K562 (cell line): ENCODE results near the gene ACAP2. TPM values are rescaled to one million over a fixed set of nuclear protein-coding genes. Genes with fewer than 3 reads are reported as not detected.

Experiments used
- ATAC-seq: fragments of 200-7000 bp; cut with Tn5 transposase; 3 replicates; pipeline ENCODE4 v1.9.1; 2020; ENCODE audit warnings: moderate library complexity
- BruUV-seq: library from RNA; stranded (reverse); fragments of 400-500 nt; replicated peaks from 2 replicates; lab custom pipeline; 2021; lab: Mats Ljungman, UMichigan
- CTCF ChIA-PET: fragments of 300-600 bp; formaldehyde crosslinking; extraction: SDS; loops from one replicate; lab custom pipeline; 2021; ENCODE audit warnings: low intra/inter-chr PET ratio; lab: Yijun Ruan, JAX
- POLR2A ChIA-PET: fragments of 300-600, 350-650 bp; sonication (Branson Sonifier 250); formaldehyde crosslinking; extraction: SDS; loops from one replicate; lab custom pipeline; 2021; ENCODE audit warnings: antibody characterized with exemption, inconsistent platforms; lab: Yijun Ruan, JAX
- DNase-seq, 4 experiments: peaks; one replicate each; pipeline versions ENCODE4 v3.0.0 to v3.0.0-alpha.2; 2011 to 2018; ENCODE audit warnings: low spot score in 3 of 4, mixed read lengths in 3 of 4; ENCODE audit errors: extremely low read depth in 1 of 4
- FAIRE-seq: peaks from 2 replicates; lab custom pipeline; 2011; peaks lifted over from hg19 to GRCh38; lab: Jason Lieb, UNC
- H2AFZ ChIP-seq: 2 replicates; pipeline ENCODE4 v1.6.0; 2011; ENCODE audit warnings: low read depth, low read length, control low read depth, inconsistent platforms
- H3K27ac ChIP-seq: fragments of 200-600 bp; 3 replicates; pipeline ENCODE4 v1.8.0; 2011; ENCODE audit warnings: low read depth, mild to moderate bottlenecking, control low read depth, inconsistent platforms, low read length, moderate library complexity, mixed read lengths; ENCODE audit errors: extremely low read depth
- H3K27me3 ChIP-seq, 2 experiments: fragments of 300-600 bp in 1 of 2; 2 replicates in 1 of 2; 3 replicates in 1 of 2; pipeline versions ENCODE4 v1.6.0 to v1.8.0; 2011; ENCODE audit warnings: inconsistent platforms in 2 of 2, low read length in 2 of 2, mild to moderate bottlenecking in 1 of 2, mixed read lengths in 1 of 2, moderate library complexity in 1 of 2; ENCODE audit not compliant: control insufficient read depth in 2 of 2, insufficient read depth in 2 of 2
- H3K36me3 ChIP-seq: fragments of 300-600 bp; 3 replicates; pipeline ENCODE4 v1.8.0; 2011; ENCODE audit warnings: mild to moderate bottlenecking, low read length, inconsistent platforms; ENCODE audit not compliant: control insufficient read depth, insufficient read depth
- H3K4me1 ChIP-seq, 2 experiments: fragments of 200-600 bp in 1 of 2; replicated peaks in 1 of 2; 2 replicates in 1 of 2; 3 replicates in 1 of 2; pipeline versions ENCODE4 v1.5.1 to v1.8.0; 2011; ENCODE audit warnings: inconsistent platforms in 2 of 2, low read length in 2 of 2, mild to moderate bottlenecking in 1 of 2, mixed read lengths in 1 of 2, moderate library complexity in 1 of 2; ENCODE audit not compliant: control insufficient read depth in 2 of 2, insufficient read depth in 2 of 2
- H3K4me2 ChIP-seq: 2 replicates; pipeline ENCODE4 v1.6.1; 2011; ENCODE audit warnings: low read length, control low read depth, inconsistent platforms, mixed read lengths; ENCODE audit not compliant: insufficient read depth
- H3K4me3 ChIP-seq: fragments of 200-600 bp; sonication (generic), shearing (Covaris generic); 2 replicates; pipeline ENCODE4 v1.5.1; 2016; ENCODE audit warnings: control low read depth, inconsistent platforms
- H3K79me2 ChIP-seq: fragments of 200-600 bp; 3 replicates; pipeline ENCODE4 v1.8.0; 2011; ENCODE audit warnings: low read length, inconsistent platforms; ENCODE audit not compliant: control insufficient read depth, insufficient read depth
- H3K9ac ChIP-seq, 2 experiments: 2 replicates each; pipeline versions ENCODE4 v1.6.0 to v1.6.1; 2011; ENCODE audit warnings: low read depth in 2 of 2, low read length in 2 of 2, control low read depth in 1 of 2, inconsistent platforms in 1 of 2, mild to moderate bottlenecking in 1 of 2, mixed read lengths in 1 of 2; ENCODE audit not compliant: insufficient read depth in 1 of 2
- H3K9me1 ChIP-seq: one replicate; pipeline ENCODE4 v1.6.0; 2011; ENCODE audit warnings: inconsistent platforms, mild to moderate bottlenecking, low read length, moderate library complexity; ENCODE audit not compliant: control insufficient read depth, insufficient read depth
- H3K9me3 ChIP-seq: replicated peaks from 2 replicates; pipeline ENCODE4 v1.5.1; 2011; ENCODE audit warnings: low read depth, low read length, inconsistent platforms; ENCODE audit not compliant: control insufficient read depth, insufficient read depth
- H4K20me1 ChIP-seq: replicated peaks from 2 replicates; pipeline ENCODE4 v1.6.1; 2011; ENCODE audit warnings: low read length, inconsistent platforms, mixed read lengths; ENCODE audit not compliant: control insufficient read depth, insufficient read depth
- FOSL1 ChIP-seq: fragments of 200-800 bp; sonication (Bioruptor generic); conservative IDR thresholded peaks from 2 replicates; pipeline ENCODE4 v1.6.1; 2016; ENCODE audit warnings: missing genetic modification characterization, missing compliant biosample characterization
- JUN ChIP-seq, 2 experiments: sonication (generic) in 1 of 2; formaldehyde crosslinking in 1 of 2; IDR thresholded peaks; 2 replicates each; pipeline versions ENCODE4 v1.6.1 to v1.8.0; 2012 to 2022; ENCODE audit warnings: borderline replicate concordance in 2 of 2, mild to moderate bottlenecking in 2 of 2, improper control_type of control experiment in 1 of 2, low read depth in 1 of 2, low read length in 1 of 2, missing genetic modification reagents in 1 of 2
- JUND ChIP-seq, 2 experiments: IDR thresholded peaks; 2 replicates in 1 of 2; 3 replicates in 1 of 2; pipeline ENCODE4 v1.6.1; 2011; ENCODE audit warnings: borderline replicate concordance in 2 of 2, low read depth in 2 of 2, low read length in 2 of 2, improper control_type of control experiment in 1 of 2, missing biosample characterization in 1 of 2, missing genetic modification characterization in 1 of 2, missing genetic modification reagents in 1 of 2
- KHSRP ChIP-seq: fragments of 450-650 bp; IDR thresholded peaks from 2 replicates; pipeline ENCODE4 v1.6.1; 2017
- NR4A1 ChIP-seq, 2 experiments: fragments of 250-450 bp in 1 of 2; fragments of 450-650 bp in 1 of 2; sonication (Bioruptor Pico) in 1 of 2; IDR thresholded peaks; 2 replicates each; pipeline versions ENCODE4 v1.4.0 to v1.6.1; 2016 to 2020; ENCODE audit warnings: mild to moderate bottlenecking in 2 of 2, missing compliant biosample characterization in 1 of 2, missing genetic modification characterization in 1 of 2, moderate library complexity in 1 of 2
- TFAM ChIP-seq: fragments of 250-450 bp; sonication (Bioruptor Pico); conservative IDR thresholded peaks from 2 replicates; pipeline ENCODE4 v1.5.0; 2021; ENCODE audit warnings: mild to moderate bottlenecking, moderate library complexity
- ZKSCAN8 ChIP-seq: fragments of 200-800 bp; sonication (Bioruptor generic); IDR thresholded peaks from 2 replicates; pipeline ENCODE4 v1.6.1; 2016; ENCODE audit warnings: missing genetic modification characterization, missing compliant biosample characterization
- ZNF384 ChIP-seq: IDR thresholded peaks from 2 replicates; pipeline ENCODE4 v1.6.1; 2012; ENCODE audit warnings: low read depth, low read length, improper control_type of control experiment
- ZNF431 ChIP-seq: sonication (generic); formaldehyde crosslinking; IDR thresholded peaks from 2 replicates; pipeline ENCODE4 v1.8.0; 2022; ENCODE audit warnings: mild to moderate bottlenecking, missing genetic modification reagents
- WGBS: fragments of 100-300 bp; shearing (Covaris generic); methylation state at CpG from one replicate; pipeline ENCODE4 v1.1.6; 2016; ENCODE audit warnings: low coverage, mixed read lengths; ENCODE audit not compliant: insufficient coverage; ENCODE audit errors: missing lambda C conversion rate; 5-methylcytosine and 5-hydroxymethylcytosine counted together
- in situ Hi-C: fragments of 300-500 bp; cut with MboI; formaldehyde crosslinking; loops from 4 replicates; pipeline ENCODE4 v1.15.0; 2018; ENCODE audit warnings: inconsistent platforms, mixed read lengths
- intact Hi-C: fragments of 100-400 bp; cut with micrococcal nuclease; formaldehyde crosslinking; loops from 2 replicates; pipeline ENCODE4 v1.14.2; 2022
- polyA plus RNA-seq, 8 experiments: library from polyadenylated mRNA; depleted of rRNA in 4 of 8; stranded (reverse) in 5 of 8; unstranded in 3 of 8; fragments of >200 nt; fragmentation: Nextera tagmentation in 2 of 8; fragmentation: Illumina TruSeq in 1 of 8; extraction: Ambion mirVana in 2 of 8; extraction: Trizol in 1 of 8; gene quantifications; 2 replicates each; pipeline versions ENCODE4 v1.2.1 to v1.2.3, GENCODE V29; 2011 to 2014; ENCODE audit warnings: inconsistent platforms in 1 of 8, missing spikeins in 1 of 8
- total RNA-seq, 7 experiments: library from RNA; depleted of rRNA in 6 of 7; stranded (reverse); fragments of >200 nt in 6 of 7; fragmentation: Illumina TruSeq in 2 of 7; extraction: Trizol in 2 of 7; gene quantifications; 2 replicates each; pipeline versions ENCODE4 v1.2.1 to v1.2.3, GENCODE V29; 2011 to 2021; ENCODE audit warnings: low replicate concordance in 1 of 7
- TF ChIP-seq, protein P1 (sequence below): sonication (generic); formaldehyde crosslinking; IDR thresholded peaks from 2 replicates; pipeline ENCODE4 v1.8.1; 2022; ENCODE audit warnings: missing genetic modification reagents
- TF ChIP-seq, protein P2 (sequence below): fragments of 200-800 bp; sonication (Bioruptor generic); IDR thresholded peaks from 2 replicates; pipeline ENCODE4 v1.6.1; 2016; ENCODE audit warnings: missing genetic modification characterization, missing compliant biosample characterization
- TF ChIP-seq, protein P3 (sequence below), 2 experiments: fragments of 450-650 bp in 1 of 2; sonication (generic) in 1 of 2; formaldehyde crosslinking in 1 of 2; IDR thresholded peaks in 1 of 2; conservative IDR thresholded peaks in 1 of 2; 2 replicates each; pipeline versions ENCODE4 v1.6.1 to v1.8.1; 2016 to 2023; ENCODE audit warnings: mild to moderate bottlenecking in 2 of 2, moderate library complexity in 2 of 2, inconsistent platforms in 1 of 2, missing genetic modification reagents in 1 of 2

ACAP2 gene
- total and polyA plus RNA-seq, 9 of the 15 experiments (the other 6 are each of a cell fraction or from before 2014, with no cell fraction given): 10.6 to 52.7 (median 34.4) TPM

DNA sequence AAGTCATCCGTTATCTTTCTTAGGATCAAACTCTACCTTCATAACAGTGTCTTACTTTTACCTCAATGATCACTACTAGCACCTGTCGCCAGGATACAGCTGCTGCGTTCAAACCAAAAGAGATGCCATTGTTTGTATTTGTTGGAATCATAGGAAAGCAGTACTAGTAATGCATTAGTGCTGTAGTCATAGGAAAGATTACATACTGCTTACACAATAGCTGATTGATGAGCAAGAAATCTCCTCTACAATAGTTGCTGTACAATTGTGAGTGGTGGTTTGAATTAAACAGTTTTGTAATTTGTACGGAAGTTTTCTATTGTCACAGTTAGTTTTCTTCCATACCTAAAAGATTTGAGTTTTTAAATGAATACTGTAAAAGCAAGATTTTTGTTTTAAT is 21.4 kb downstream of the ACAP2 start (continued):
- TF ChIP-seq, protein P1, sequence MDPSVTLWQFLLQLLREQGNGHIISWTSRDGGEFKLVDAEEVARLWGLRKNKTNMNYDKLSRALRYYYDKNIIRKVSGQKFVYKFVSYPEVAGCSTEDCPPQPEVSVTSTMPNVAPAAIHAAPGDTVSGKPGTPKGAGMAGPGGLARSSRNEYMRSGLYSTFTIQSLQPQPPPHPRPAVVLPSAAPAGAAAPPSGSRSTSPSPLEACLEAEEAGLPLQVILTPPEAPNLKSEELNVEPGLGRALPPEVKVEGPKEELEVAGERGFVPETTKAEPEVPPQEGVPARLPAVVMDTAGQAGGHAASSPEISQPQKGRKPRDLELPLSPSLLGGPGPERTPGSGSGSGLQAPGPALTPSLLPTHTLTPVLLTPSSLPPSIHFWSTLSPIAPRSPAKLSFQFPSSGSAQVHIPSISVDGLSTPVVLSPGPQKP: no peak

DNA sequence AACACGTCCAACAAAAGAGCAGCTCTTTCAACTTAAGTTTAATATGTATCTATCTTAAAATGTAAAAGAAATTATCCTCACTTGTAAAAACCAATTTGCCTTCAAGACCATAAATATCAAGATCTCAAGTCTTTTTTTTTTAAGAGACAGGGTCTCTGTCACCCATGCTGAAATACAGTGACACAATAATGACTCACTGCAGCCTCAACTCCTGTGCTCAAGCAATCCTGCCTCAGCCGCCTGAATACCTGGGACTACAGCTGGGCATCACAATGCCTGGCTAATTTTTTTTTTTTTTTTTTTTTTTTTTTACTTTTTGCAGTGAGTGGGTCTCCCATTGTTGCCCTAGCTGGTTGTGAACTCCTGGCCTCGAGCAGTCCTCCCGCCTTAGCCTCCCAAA is 26.0 kb downstream of the ACAP2 start:
- Histone ChIP-seq H4K20me1 (peaks cover 5% of the 10 kb centered on the region; the same call in 1 of the 2 replicates), H3K9ac (no peak overlapping the region), H3K9me1 (no peaks in the 10 kb centered on the region), H3K4me2 (no peak overlapping the region), H3K36me3 (no peaks in the 10 kb centered on the region), H2AFZ (no peak overlapping the region), H3K9me3 (no peaks in the 10 kb centered on the region), H3K27ac (no peak overlapping the region), H3K27me3 (no peaks in the 10 kb centered on the region), H3K4me3 (no peak overlapping the region), H3K4me1 (no peaks in the 10 kb centered on the region), H3K79me2 (peaks cover 76% of the 10 kb centered on the region)
- peak; percentile 18; the same call in 2 of the 3 replicates for ATAC-seq
- DNase-seq: peak in 1 of 4 experiments; percentile 18
- BruUV-seq: no TSS peak
- POLR2A ChIA-PET: no interaction called here
- FAIRE-seq: no peak
- CTCF ChIA-PET: no interaction called here
- intact Hi-C loops (no loop called here), in situ Hi-C loops (no loop called here)
- WGBS: 86% methylated on average over 4 of the region's 4 CpGs
- TF ChIP-seq FOSL1 (tag) (peak; percentile 80), KHSRP (no peak), ZNF431 (CRISPR knock-in tag) (no peak), ZKSCAN8 (CRISPR knock-in tag) (no peak), JUN (IDR thresholded peaks at IDR 0.05; ENCODE audit: borderline replicate concordance, low read depth, low read length) (peak; percentile 55; the same call in 1 of the 2 replicates), JUN (CRISPR knock-in tag; IDR thresholded peaks at IDR 0.05; ENCODE audit: borderline replicate concordance) (no peak), NR4A1 (CRISPR knock-in tag; IDR thresholded peaks at IDR 0.05) (no peak), NR4A1 (tag; IDR thresholded peaks at IDR 0.05) (no peak), TFAM (CRISPR knock-in tag) (no peak), JUND (IDR thresholded peaks at IDR 0.05; ENCODE audit: borderline replicate concordance, low read depth, low read length) (peak; percentile 36; the same call in 1 of the 2 replicates), JUND (tag; IDR thresholded peaks at IDR 0.05; ENCODE audit: borderline replicate concordance, low read depth, low read length) (no peak), ZNF384 (0 out of 2 replicates have a peak, but pooled peaks have one; percentile 31)
- TF ChIP-seq, protein P2, sequence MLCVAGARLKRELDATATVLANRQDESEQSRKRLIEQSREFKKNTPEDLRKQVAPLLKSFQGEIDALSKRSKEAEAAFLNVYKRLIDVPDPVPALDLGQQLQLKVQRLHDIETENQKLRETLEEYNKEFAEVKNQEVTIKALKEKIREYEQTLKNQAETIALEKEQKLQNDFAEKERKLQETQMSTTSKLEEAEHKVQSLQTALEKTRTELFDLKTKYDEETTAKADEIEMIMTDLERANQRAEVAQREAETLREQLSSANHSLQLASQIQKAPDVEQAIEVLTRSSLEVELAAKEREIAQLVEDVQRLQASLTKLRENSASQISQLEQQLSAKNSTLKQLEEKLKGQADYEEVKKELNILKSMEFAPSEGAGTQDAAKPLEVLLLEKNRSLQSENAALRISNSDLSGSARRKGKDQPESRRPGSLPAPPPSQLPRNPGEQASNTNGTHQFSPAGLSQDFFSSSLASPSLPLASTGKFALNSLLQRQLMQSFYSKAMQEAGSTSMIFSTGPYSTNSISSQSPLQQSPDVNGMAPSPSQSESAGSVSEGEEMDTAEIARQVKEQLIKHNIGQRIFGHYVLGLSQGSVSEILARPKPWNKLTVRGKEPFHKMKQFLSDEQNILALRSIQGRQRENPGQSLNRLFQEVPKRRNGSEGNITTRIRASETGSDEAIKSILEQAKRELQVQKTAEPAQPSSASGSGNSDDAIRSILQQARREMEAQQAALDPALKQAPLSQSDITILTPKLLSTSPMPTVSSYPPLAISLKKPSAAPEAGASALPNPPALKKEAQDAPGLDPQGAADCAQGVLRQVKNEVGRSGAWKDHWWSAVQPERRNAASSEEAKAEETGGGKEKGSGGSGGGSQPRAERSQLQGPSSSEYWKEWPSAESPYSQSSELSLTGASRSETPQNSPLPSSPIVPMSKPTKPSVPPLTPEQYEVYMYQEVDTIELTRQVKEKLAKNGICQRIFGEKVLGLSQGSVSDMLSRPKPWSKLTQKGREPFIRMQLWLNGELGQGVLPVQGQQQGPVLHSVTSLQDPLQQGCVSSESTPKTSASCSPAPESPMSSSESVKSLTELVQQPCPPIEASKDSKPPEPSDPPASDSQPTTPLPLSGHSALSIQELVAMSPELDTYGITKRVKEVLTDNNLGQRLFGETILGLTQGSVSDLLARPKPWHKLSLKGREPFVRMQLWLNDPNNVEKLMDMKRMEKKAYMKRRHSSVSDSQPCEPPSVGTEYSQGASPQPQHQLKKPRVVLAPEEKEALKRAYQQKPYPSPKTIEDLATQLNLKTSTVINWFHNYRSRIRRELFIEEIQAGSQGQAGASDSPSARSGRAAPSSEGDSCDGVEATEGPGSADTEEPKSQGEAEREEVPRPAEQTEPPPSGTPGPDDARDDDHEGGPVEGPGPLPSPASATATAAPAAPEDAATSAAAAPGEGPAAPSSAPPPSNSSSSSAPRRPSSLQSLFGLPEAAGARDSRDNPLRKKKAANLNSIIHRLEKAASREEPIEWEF: no peak
- TF ChIP-seq, protein P3, sequence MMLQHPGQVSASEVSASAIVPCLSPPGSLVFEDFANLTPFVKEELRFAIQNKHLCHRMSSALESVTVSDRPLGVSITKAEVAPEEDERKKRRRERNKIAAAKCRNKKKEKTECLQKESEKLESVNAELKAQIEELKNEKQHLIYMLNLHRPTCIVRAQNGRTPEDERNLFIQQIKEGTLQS (IDR thresholded peaks at IDR 0.05): peak; percentile 69
- TF ChIP-seq, protein P3 (CRISPR knock-in tag; conservative IDR thresholded peaks at IDR 0.05): no peak
